ENCODE results near the gene PQBP1.

Gene PQBP1

GRCh38 chrX:48914593-48915493 is 17.1 kb downstream of the PQBP1 start:
- H3K79me2 ChIP-seq (ENCODE audit: insufficient read depth, low read length), result peaks cover 26% of the 10 kb centered on the region
- peaks cover 14% of the 10 kb centered on the region for H3K4me1 ChIP-seq (ENCODE audit: insufficient read depth, low read length, poor library complexity, severe bottlenecking)
- peaks cover 6% of the 10 kb centered on the region; the same call in 1 of the 2 replicates for H3K36me3 ChIP-seq (ENCODE audit: insufficient read depth, low read length)
- H4K20me1 ChIP-seq (ENCODE audit: insufficient read depth, low read length, poor library complexity, severe bottlenecking), result peaks cover 5% of the 10 kb centered on the region
- H3K27me3 ChIP-seq (ENCODE audit: insufficient read depth, low read length, poor library complexity, severe bottlenecking), result no peaks in the 10 kb centered on the region
- TF ChIP-seq CTCF (conservative IDR thresholded peaks at IDR 0.05; ENCODE audit: low read length) (no peak), EZH2phosphoT487 (IDR thresholded peaks at IDR 0.05; ENCODE audit: borderline replicate concordance) (no peak)
- H3K9me2 ChIP-seq (replicated peaks; ENCODE audit: low read depth, low read length), result no peaks in the 10 kb centered on the region
- no peaks in the 10 kb centered on the region for H3K9me3 ChIP-seq (ENCODE audit: insufficient read depth, low read depth, low read length)
- no peaks in the 10 kb centered on the region for H3F3A ChIP-seq (ENCODE audit: low read depth)
- no peak overlapping the region for H3K4me3 ChIP-seq (ENCODE audit: low read length, poor library complexity, severe bottlenecking)
- no peak overlapping the region for H3K4me2 ChIP-seq (ENCODE audit: low read depth, low read length, poor library complexity, severe bottlenecking)
- H3K9ac ChIP-seq (ENCODE audit: low read depth, low read length, poor library complexity, severe bottlenecking), result no peak overlapping the region
- no peak overlapping the region for H2AFZ ChIP-seq (ENCODE audit: low read length)

DNA sequence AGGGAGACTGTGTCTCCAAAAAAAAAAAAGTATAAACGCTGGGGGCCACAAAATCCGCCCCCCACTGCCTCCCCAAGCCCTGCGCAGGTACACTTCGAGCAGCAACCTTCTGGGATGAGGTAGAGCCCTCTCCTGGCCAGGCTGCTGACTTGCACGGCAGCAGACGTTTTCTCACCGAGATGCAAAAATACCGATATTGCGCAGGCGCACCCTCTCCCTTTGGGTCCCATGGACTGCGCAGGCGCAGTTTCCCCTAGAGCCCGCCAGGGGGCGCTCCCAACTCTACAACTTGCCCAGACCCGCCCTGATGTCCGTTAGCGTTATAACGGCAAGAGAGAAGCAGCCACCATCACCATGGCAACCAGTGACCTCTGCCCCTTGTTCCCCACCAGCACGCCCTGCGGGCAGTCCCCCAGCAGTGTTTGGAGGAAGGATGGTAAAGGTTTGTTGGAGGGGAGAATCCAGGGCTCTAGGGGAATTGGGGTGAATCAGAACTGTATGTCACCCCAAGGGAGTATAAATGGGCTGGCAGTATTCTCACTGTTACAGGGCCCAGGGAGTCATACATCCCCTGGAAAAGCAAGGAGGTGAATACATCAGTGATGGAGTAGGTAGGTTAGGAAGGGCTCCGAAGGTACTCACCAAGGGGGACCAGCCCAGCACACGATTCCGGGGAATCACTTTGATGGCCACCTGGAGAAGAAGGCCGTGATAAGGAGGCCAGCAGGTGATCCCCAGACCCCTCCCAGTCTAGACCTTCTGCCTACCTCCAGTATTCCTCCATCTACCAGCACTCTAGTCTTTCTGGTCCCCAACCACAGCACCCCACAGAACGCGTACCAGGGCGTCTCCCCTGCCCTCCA is 19.6 kb downstream of the PQBP1 start:
- Histone ChIP-seq H3F3A (ENCODE audit: low read depth) (no peaks in the 10 kb centered on the region), H3K4me1 (ENCODE audit: insufficient read depth, low read length, poor library complexity, severe bottlenecking) (peaks cover 11% of the 10 kb centered on the region), H4K20me1 (ENCODE audit: insufficient read depth, low read length, poor library complexity, severe bottlenecking) (peaks cover 5% of the 10 kb centered on the region), H3K79me2 (ENCODE audit: insufficient read depth, low read length) (peaks cover 11% of the 10 kb centered on the region; the same call in 1 of the 2 replicates), H3K27me3 (ENCODE audit: insufficient read depth, low read length, poor library complexity, severe bottlenecking) (no peaks in the 10 kb centered on the region), H3K9me2 (replicated peaks; ENCODE audit: low read depth, low read length) (no peaks in the 10 kb centered on the region), H3K4me2 (ENCODE audit: low read depth, low read length, poor library complexity, severe bottlenecking) (peak overlapping the region; percentile 95), H3K9ac (ENCODE audit: low read depth, low read length, poor library complexity, severe bottlenecking) (peak overlapping the region; percentile 90), H3K9me3 (ENCODE audit: insufficient read depth, low read depth, low read length) (no peaks in the 10 kb centered on the region), H2AFZ (ENCODE audit: low read length) (no peak overlapping the region), H3K4me3 (ENCODE audit: low read length, poor library complexity, severe bottlenecking) (peak overlapping the region; percentile 83), H3K36me3 (ENCODE audit: insufficient read depth, low read length) (peaks cover 10% of the 10 kb centered on the region; the same call in 1 of the 2 replicates)
- TF ChIP-seq EZH2phosphoT487 (IDR thresholded peaks at IDR 0.05; ENCODE audit: borderline replicate concordance) (no peak), CTCF (conservative IDR thresholded peaks at IDR 0.05; ENCODE audit: low read length) (peak; percentile 77)

DNA sequence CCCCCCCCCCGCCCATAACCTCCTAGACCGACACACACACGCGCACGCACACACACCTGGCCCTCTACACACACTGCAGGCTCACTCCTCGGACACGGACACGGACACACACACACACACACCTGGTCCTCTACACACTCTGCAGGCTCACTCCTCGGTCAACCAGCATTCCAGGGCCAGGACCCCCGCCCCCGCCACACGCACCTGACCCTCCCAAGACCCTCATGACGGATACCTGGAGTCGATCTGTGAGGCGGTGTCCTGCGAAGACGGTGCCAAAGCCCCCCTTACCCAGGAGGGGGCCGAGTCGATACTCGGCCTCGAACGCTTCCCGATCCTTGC is 20.5 kb downstream of the PQBP1 start:
- peak overlapping the region; percentile 90 for H3K9ac ChIP-seq (ENCODE audit: low read depth, low read length, poor library complexity, severe bottlenecking)
- peak overlapping the region; percentile 95 for H3K4me2 ChIP-seq (ENCODE audit: low read depth, low read length, poor library complexity, severe bottlenecking)
- TF ChIP-seq CTCF (conservative IDR thresholded peaks at IDR 0.05; ENCODE audit: low read length) (no peak), EZH2phosphoT487 (IDR thresholded peaks at IDR 0.05; ENCODE audit: borderline replicate concordance) (no peak)
- peaks cover 11% of the 10 kb centered on the region for H3K4me1 ChIP-seq (ENCODE audit: insufficient read depth, low read length, poor library complexity, severe bottlenecking)
- peaks cover 5% of the 10 kb centered on the region for H4K20me1 ChIP-seq (ENCODE audit: insufficient read depth, low read length, poor library complexity, severe bottlenecking)
- no peaks in the 10 kb centered on the region for H3K9me3 ChIP-seq (ENCODE audit: insufficient read depth, low read depth, low read length)
- H3K36me3 ChIP-seq (ENCODE audit: insufficient read depth, low read length), result peaks cover 12% of the 10 kb centered on the region; the same call in 1 of the 2 replicates
- H3K79me2 ChIP-seq (ENCODE audit: insufficient read depth, low read length), result peaks cover 11% of the 10 kb centered on the region; the same call in 1 of the 2 replicates
- no peaks in the 10 kb centered on the region for H3K27me3 ChIP-seq (ENCODE audit: insufficient read depth, low read length, poor library complexity, severe bottlenecking)
- no peaks in the 10 kb centered on the region for H3K9me2 ChIP-seq (replicated peaks; ENCODE audit: low read depth, low read length)
- no peaks in the 10 kb centered on the region for H3F3A ChIP-seq (ENCODE audit: low read depth)
- no peak overlapping the region for H2AFZ ChIP-seq (ENCODE audit: low read length)
- peak overlapping the region; percentile 83 for H3K4me3 ChIP-seq (ENCODE audit: low read length, poor library complexity, severe bottlenecking)

Data from Loucy (cell line).